Vagina (tissue), 2 donors: ENCODE measurements around the gene A4GALT.

Experiments
- CTCF ChIP-seq, 3 experiments: fragments of 450-650 bp in 2 of 3; fragments of 200-600 bp in 1 of 3; sonication (generic) in 1 of 3; IDR thresholded peaks; one replicate each; pipeline ENCODE4 v1.5.1; 2017 to 2019; ENCODE audit warnings: antibody characterized with exemption in 3 of 3, mild to moderate bottlenecking in 2 of 3, moderate library complexity in 2 of 3
- POLR2A ChIP-seq, 2 donors: fragments of 450-650 bp; IDR thresholded peaks; one replicate each; pipeline ENCODE4 v1.6.1; 2017; ENCODE audit warnings: antibody characterized with exemption in 2 of 2, mild to moderate bottlenecking in 2 of 2, moderate library complexity in 2 of 2
- POLR2AphosphoS5 ChIP-seq, 2 donors: sonication (generic); formaldehyde crosslinking; IDR thresholded peaks; one replicate each; pipeline ENCODE4 v1.9.0; 2017; ENCODE audit warnings: antibody characterized with exemption in 2 of 2, mild to moderate bottlenecking in 2 of 2, low read depth in 1 of 2; ENCODE audit not compliant: insufficient read depth in 1 of 2

- no peak for TF ChIP-seq CTCF (IDR thresholded peaks at IDR 0.05)
- TF ChIP-seq POLR2A (IDR thresholded peaks at IDR 0.05): no peak
- TF ChIP-seq POLR2AphosphoS5 (IDR thresholded peaks at IDR 0.05; ENCODE audit: insufficient read depth in 1 of 2, low read depth in 1 of 2): no peak
These were observed 74.6 kb downstream of the A4GALT start for GRCh38 chr22:42645938-42646568.
